SKM-1 treated with dmso at 0.1 percent for 144 hours (cell line): ENCODE data around the gene OTX2.

Source experiments
- DNase-seq: peaks from one replicate; lab custom pipeline; 2025; ENCODE audit not compliant: unreplicated experiment; lab: John Stamatoyannopoulos, UW

OTX2 gene

GRCh38 chr14:56797003-56797568 is 13.2 kb downstream of the OTX2 start:
- DNase-seq, result no peak

GRCh38 chr14:56796259-56796658 is 14.0 kb downstream of the OTX2 start:
- no peak for DNase-seq

DNA sequence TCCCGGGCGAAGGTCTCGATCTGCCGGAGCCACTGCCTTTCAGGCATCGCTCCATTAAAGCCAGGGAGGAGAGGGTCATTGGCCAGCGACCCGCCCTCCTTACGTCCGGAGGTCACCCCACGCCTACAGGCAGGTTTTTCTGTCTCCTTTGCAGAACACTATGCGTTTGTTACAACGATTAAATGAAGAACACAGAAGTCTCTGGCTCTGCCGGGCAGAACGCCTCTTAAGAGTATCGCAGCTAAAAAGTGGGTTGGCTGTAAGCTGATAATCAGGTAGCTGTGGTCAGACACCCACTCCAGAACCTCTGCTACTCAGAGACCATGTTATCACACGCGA is 15.0 kb downstream of the OTX2 start:
- no peak for DNase-seq

DNA sequence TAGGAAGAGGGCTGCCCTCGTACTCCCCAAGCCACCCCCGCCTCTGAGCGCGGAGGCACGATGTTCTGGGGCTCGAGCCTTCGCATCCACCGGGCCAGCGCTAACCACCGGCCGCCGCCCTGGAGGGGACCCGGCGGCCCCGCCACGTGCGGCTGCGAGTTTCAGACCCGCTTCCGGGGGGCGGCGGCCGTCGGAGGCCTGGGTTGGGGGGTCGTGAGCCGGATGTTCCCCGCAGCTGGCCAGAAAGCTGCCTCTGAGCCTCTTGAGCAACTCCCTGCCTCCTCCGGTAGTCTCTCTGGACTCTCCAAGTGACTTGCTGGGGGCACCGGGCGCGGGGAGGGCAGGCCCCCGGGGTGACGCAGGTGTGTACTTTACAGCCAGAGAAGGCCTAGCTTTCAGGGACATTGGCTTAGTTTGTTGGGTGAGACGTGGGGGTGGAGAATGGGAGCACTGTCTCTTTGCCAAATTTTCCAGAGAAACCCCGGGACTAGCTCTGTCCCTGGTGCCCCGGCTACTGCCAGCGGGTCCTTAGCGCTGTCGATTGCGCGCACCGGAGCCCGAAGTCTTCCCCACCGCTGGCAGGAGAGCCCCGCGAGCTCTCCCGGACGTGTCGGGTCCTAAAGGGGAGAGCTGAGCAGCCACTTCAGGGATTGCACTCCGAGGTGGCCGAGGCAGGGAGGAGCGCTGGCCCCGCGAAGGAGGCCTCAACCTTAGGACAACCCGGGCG is 15.6 kb downstream of the OTX2 start:
- no peak for DNase-seq

DNA sequence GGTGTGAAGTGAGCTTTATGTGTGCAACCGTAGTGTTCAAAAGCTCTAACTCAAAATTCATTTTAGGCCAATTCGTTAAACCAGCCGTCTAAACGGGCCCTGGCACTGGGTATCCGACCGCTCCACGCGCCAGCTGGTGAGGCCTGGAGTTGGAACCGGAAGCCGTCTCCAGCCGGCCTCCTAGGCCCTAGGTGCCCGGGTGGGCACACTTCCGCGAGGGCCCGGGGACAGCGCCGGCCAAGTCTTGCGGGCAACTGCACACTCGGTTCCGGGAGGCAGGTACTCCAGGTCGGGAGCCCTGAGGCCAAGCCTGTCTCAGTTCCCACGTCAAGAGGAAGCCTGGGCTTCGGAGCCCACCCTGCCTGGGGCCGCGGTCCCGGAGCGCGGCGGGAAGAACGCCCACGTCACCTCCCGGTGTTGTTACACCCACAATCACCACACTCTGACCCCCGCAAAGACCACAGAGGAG is 16.2 kb downstream of the OTX2 start:
- no peak for DNase-seq

DNA sequence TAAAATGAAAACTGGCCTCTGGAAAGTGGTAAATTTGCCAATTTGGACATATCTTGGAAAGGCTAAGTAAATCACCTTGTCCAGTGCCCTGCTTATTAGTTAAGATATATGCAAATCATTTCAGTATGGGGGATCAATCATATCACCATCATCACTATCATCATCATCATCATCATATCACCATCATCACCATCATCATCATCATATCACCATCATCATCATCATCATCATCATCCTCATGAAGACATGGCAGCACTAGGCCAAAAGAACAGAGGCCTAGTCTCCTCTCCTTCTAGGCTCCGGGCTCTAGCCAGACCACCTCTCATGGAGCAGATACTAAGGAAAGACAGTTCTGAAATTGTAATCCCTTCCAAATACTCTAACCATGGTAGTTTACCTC is 20.3 kb downstream of the OTX2 start:
- DNase-seq, result no peak

GRCh38 chr14:56787530-56787929 is 22.7 kb downstream of the OTX2 start:
- no peak for DNase-seq

DNA sequence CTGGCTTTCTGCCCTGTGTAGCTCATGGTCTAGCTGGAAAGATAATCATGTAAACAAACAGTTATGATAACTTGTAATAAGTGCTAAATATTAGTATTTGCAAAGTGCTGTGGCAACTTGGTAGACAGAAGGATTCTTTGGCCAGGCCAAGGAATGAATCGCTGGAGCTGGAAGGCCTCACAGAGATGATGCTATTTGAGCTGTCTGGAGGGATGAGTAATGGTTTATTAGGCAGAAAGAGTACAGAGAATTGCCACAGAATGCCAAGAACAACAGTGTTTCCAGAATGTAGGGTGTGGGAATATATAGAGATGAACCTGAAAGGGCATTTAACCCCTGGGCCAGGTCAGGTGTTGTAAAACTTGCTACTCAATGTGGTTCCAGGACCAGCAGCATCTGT is 27.6 kb downstream of the OTX2 start:
- no peak for DNase-seq

DNA sequence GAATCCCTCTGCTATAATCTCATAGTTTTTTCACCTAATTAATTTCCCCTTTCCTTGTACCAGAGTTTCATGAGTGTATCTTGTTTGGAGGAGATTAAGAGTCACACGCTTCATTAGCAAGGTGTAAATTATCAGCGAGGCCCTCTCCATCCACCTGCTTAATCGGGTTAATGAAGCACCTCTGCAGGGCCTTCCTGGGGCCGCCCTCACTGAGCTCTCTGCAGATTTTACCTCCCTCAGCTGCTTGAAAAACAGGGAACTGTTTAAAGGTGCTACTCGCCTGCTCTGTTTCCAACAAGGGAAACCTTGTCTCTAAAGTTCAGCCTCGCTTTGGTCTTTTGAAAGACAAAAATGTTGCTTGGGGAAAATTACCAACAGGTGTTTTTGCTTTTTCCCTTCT is 35.8 kb downstream of the OTX2 start:
- DNase-seq, result no peak

- no peak for DNase-seq
Observed at GRCh38 chr14:56770512-56770911, 39.8 kb downstream of the OTX2 start.

DNA sequence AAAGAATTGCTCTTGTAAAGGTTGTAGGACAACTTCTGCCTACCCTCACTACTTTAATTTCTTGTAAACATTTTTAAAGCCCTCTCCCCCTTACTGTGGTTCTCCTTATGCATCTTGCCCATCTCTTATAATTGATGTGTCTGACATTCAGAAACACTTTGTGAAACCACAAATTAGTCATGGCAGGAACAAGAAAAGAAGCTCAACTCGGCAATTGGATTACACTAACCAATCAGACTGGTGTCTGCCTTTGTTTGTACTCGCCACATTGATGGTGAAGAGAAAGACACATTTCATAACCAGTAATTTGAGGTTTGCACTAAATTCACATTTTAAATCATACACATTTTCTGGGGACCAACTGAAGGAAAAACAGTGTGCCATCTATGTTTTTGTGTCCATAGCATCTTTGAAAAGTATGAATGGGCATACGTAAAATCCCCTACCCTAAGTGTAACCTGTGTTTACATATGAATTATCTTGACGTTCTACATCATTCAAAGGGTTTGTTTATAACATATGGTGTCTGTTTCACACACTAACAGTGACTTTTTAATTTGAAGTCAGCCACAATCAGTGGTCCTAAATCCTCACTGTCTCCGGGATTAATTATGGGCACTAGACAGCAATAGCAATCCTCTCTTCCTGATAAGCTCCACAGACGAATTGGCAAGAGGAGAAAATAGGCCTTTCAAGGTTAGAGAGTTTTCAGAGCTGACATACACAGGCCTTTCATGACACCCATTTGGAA is 49.9 kb downstream of the OTX2 start:
- no peak for DNase-seq

- DNase-seq, result no peak
Observed at GRCh38 chr14:56759633-56760032, 50.6 kb downstream of the OTX2 start.

- no peak for DNase-seq
Observed at GRCh38 chr14:56759094-56759493, 51.2 kb downstream of the OTX2 start.

DNA sequence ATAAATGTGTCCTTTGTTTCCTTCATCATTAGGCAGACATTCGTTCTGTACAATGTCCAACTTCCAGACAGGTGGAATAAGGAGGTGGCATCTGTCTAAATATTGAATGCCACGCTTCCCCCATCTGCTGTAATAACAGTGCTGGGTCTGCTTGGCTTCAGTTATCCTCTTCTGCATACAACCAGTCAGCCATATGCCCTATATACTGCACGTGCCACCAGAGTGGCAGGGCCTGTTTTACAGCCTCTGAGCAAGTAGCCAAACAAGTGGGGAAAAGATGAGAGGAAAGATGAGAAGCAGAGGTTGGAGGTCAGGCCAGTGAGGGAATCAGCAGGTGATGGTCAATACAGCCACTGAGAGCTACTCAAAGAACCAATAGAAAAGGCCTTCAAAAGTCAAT is 55.4 kb downstream of the OTX2 start:
- no peak for DNase-seq

GRCh38 chr14:56753396-56753795 is 56.9 kb downstream of the OTX2 start:
- DNase-seq, result no peak

DNA sequence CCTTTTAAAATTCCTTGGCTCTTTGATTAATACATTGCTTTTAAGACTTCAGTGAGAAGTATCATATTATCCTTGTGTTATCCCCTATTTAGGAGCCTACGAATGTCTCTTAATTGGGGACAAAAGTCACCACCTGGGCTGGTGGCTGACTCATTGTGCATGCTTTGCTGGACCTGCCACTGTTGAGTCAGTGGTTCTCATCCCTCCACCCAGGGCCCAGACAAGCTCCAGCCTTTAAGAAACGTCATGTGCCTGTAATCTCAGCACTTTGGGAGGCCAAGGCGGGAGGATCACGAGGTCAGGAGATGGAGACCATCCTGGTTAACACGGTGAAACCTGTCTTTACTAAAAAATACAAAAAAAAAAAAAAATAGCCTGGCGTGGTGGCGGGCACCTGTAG is 57.9 kb downstream of the OTX2 start:
- DNase-seq, result no peak

GRCh38 chr14:56751471-56751870 is 58.8 kb downstream of the OTX2 start:
- no peak for DNase-seq
